NCI-H345 (cell line): ENCODE measurements around the gene IDH3G.

Experiments
- DNase-seq: peaks from one replicate; lab custom pipeline; 2025; lab: John Stamatoyannopoulos, UW

The IDH3G gene

GRCh38 chrX:153791104-153791852 is 2.9 kb downstream of the IDH3G start:
- DNase-seq = no peak

GRCh38 chrX:153789654-153790053 is 4.5 kb downstream of the IDH3G start:
- DNase-seq = no peak

DNA sequence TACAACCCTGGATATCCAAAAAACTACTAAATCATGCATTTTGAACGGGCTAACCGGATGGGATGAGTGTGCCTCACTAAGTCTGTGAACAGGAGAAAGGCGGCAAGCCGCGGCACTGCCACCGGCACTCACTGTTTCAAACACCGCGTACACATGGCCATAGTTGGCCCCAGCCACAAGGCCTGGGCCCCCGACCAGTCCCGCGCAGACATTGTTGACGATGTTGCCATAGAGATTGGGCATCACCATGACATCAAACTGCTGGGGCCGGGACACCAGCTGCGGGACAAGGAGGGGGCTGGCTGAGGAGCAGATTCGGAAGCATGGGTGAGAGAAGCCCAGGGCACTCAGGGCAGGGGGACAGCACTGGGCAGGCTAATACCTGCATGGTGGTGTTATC is 7.5 kb downstream of the IDH3G start:
- DNase-seq = no peak

DNA sequence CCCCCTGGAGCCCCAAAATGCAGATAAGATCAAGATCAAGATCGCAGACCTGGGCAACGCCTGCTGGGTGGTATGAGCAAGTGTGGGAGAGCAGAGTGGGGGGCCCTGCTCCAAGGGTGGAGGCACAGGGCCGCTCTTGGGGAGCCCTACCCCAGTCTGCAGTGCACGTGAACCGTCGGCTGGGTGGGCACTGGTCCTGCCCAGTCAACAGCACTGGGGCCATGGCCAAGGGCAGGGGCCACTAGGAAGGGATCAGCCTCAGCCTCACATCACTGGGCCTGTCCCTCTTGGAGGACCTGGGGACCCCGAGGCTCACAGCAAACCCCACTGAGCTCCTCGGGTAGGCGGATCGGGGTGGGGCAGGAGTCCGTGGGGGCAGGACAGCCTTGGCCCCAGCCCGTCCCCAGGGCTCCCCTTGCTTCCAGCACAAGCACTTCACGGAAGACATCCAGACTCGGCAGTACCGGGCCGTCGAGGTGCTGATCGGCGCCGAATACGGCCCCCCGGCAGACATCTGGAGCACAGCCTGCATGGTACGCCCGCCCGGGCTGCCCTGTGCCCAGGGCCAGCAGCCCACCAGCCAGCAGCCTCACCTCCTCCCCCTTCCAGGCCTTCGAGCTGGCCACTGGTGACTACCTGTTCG is 9.7 kb downstream of the IDH3G start:
- DNase-seq = no peak

GRCh38 chrX:153783378-153784013 is 10.7 kb downstream of the IDH3G start:
- no peak for DNase-seq

- DNase-seq = no peak
These were observed 11.3 kb downstream of the IDH3G start for GRCh38 chrX:153782871-153783270.

- DNase-seq = peak; percentile 69
These were observed 11.9 kb downstream of the IDH3G start for GRCh38 chrX:153782313-153782712.

DNA sequence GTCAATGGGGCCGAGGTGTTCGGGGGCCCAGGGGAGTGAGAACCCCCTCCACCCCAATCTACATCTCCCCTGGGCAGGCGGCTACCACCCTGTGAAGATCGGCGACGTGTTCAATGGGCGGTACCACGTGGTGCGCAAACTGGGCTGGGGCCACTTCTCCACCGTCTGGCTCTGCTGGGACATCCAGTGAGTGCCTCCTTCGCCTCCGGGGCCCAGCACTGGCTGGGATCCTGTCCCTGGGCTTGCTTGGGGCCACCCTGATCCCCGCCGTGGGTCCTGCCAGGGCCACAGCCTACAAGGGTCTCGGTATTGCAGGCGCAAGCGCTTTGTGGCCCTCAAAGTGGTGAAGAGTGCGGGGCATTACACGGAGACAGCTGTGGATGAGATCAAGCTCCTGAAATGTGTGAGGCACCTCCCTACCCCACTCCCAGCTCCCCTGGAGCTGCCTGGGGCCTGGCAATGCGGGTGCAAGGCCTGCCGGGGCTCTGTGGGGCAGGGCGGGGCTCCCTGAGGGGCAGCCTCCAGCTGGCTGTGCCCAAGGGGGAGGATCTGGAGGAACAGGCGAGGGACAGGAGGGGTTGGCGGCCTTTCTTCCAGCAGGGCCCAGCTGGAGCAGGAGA is 12.6 kb downstream of the IDH3G start:
- DNase-seq = no peak

- no peak for DNase-seq
These were observed 13.3 kb downstream of the IDH3G start, which contains the start of gene SRPK3 for GRCh38 chrX:153780678-153781427. Gene SRPK3, plus strand, starts transcription at chrX:153781041. Its CDS starts 46 bp downstream, at chrX:153781087.

DNA sequence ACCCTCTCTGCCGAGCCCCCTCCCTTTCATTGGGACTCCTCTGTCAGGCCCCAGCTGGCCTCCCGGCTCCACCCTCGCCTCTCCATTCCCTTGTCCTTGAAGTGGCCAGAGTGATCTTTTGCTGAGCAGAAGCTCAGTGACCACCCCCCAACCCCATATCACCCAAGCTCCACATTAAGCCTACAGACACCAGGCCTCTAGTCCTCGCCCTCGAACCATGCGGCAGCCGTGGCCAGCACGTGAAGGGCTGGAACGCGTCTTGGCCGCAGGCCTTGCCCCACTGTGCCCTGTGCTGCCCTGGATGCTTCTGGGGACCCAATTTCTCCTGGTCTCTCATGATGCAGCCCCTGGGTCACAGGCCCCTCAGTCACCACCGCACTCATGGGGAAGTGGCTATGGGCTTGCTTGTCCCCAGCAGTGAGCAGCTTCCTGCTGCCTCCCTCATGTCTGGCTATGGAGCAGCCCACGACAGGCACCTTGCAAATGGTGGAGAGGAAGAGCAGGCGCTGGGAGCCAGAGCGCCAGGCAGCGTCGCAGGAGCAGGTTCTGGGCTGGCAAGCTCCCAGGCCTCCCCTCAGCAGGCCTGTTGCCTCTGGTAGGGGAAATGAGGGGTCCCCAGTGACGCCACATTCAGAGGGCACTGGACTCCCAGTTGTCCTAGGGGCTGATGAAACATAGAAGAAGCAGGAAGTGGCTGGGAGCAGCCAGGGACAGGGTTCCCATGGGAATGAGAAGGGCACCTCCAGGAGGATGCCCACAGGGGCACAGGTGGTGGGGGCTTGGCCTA is 14.1 kb downstream of the IDH3G start:
- DNase-seq = no peak

DNA sequence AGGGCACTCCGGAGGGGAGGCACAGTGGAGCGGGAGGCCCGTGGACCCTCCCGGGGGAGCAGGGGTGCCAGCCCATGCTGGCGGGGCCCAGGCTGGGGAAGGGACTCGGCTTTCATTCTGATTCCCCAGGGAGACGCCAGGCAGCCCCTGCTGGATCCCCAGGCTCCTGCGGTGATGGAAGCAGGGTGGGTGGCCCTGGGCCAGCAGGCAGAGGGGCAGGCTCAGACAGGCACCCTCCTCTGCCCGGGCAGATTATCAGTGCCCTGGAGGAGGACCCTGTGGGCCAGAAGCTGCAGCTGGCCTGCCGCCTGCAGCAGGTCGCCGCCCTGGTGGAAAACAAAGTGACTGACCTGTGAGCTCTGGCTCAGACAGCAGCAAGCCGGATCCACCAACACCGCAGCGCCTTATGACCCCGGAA is 15.5 kb downstream of the IDH3G start:
- DNase-seq = no peak

- DNase-seq = no peak
These were observed 16.0 kb downstream of the IDH3G start for GRCh38 chrX:153778181-153778580.

DNA sequence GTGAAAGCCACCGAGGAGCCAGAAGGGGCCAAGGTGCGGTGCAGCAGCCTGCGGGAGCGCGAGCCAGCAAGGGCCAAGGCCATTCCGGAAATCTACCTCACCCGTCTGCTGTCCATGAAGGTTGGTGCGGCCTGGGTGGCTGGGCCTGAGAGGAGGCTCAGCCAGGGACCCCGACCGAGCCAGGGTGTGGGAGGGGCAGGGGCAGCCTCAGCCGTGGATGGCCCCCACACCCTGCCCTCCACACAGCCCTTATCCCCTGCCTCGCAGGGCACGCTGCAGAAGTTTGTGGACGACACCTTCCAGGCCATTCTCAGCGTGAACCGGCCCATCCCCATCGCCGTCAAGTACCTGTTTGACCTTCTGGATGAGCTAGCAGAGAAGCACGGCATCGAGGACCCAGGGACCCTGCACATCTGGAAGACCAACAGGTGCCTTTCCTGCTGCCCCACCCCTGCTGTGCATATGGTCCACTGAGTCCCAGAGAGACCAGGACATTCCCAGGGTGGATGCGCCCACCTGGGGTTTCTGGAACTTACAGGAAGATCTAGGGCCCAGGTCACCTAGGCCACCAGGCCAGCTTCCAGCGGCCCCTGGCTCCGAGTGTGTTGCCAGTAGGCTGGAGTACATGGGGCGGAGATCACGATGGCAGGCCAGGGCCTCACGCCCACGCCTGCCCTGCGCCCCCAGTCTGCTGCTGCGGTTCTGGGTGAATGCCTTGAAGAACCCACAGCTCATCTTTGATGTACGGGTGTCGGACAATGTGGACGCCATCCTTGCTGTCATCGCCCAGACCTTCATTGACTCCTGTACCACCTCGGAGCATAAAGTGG is 16.7 kb downstream of the IDH3G start:
- no peak for DNase-seq

GRCh38 chrX:153776611-153777045 is 17.5 kb downstream of the IDH3G start:
- DNase-seq = no peak

GRCh38 chrX:153776120-153776599 is 18.0 kb downstream of the IDH3G start:
- DNase-seq = no peak

DNA sequence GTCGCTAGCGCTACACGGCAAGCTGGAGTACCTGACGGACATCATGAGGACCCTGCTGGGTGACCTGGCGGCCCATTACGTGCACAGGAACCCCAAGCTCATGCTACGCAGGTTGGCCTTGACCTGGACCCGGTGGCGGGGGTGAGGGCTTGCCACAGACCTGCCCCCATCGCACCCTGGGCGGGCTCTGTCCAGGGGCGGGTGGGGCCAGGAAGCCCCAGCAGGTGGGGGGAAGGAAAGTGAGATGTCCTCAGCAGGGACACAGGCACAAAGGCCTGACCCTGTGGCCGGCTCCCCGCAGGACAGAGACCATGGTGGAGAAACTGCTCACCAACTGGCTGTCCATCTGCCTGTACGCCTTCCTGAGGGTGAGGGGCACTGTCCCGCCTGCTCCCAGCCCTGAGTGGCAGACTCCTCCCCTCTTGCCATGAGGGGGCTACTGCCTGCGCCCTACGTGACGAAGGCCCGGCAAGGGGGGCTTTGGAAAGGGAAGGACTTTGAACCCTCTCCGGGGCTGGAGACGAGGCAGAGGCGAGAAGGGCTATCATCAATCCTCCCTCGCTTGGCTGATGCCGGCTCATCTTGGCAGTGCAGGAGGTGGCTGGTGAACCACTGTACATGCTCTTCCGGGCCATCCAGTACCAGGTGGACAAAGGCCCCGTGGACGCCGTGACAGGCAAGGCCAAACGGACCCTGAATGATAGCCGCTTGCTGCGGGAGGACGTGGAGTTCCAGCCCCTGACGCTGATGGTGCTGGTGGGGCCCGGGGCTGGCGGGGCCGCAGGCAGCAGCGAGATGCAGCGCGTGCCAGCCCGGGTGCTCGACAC is 18.7 kb downstream of the IDH3G start:
- no peak for DNase-seq

DNA sequence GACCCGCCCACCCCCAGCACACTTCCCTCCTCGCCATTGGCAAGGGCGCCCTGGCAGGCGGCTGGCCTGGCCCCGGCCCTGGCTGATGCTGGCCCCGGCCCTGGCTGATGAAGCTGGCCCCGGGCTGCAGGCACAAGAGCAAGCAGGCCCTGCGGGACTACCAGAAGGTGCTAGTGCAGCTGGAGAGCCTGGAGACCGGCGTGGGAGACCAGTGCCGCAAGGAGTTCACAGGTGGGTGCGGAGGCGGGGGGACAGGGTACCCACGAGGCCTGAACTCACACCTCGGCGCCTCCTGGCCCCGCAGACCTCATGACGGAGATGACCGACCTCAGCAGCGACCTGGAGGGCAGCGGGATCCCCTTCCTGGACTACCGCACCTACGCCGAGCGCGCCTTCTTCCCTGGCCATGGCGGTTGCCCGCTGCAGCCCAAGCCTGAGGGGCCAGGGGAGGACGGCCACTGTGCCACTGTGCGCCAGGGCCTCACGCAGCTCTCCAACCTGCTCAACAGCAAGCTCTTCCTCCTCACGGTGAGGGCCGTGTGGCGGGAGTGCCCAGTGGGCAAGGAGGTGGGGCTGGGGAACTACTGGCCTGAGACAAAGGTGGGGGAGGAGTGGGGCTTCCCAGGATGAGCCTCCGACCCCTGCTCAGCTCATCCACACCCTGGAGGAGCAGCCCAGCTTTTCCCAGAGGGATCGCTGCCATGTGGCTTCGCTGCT is 19.4 kb downstream of the IDH3G start:
- no peak for DNase-seq
